A673 (cell line): ENCODE measurements around the gene PPP2R5B.

Experiments used
- CTCF ChIP-seq: fragments of 300-800, 200-600 bp; sonication (generic); conservative IDR thresholded peaks from 2 replicates; pipeline ENCODE4 v1.5.1; 2017; ENCODE audit warnings: low read depth, mild to moderate bottlenecking, antibody characterized with exemption, low read length, moderate library complexity, mixed read lengths
- EZH2 ChIP-seq: fragments of 200-600 bp; sonication (generic); IDR thresholded peaks from 2 replicates; pipeline ENCODE4 v1.6.1; 2017; ENCODE audit warnings: borderline replicate concordance, low read depth, mild to moderate bottlenecking, mixed read lengths, antibody characterized with exemption, low read length; ENCODE audit not compliant: poor library complexity, severe bottlenecking

GRCh38 chr11:64902102-64902900, 22.2 kb upstream of the PPP2R5B start:
- TF ChIP-seq CTCF (no peak), EZH2 (no peak)
